OCI-M2 (cell line): ENCODE data around the gene FBXO10.
"Not testable (repeated sequence)": the region's sequence is repeated elsewhere in the genome, so short reads cannot be mapped to it uniquely, and the experiment has no call there.

Experiments used
- DNase-seq: peaks from one replicate; lab custom pipeline; 2025; ENCODE audit not compliant: unreplicated experiment; lab: John Stamatoyannopoulos, UW

FBXO10 gene

DNA sequence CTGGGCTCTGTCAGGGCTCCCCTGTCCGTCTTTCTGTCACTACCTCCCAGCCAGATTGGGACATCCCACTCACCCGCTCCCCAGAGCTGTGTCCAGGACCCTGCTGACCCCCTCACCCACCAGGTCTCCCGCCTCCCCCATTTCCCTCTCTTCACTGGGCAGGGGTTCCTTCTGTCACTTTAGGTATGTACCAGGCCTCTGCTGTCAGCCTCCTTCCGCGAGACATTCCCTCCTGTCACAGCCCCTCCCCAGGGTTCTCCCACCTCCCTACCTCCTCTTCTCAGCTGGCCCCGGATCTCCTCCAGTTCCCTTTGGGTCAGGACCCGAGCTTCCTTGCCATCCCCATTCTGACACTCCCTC, 89.9 kb downstream of the FBXO10 start:
- no peak for DNase-seq

DNA sequence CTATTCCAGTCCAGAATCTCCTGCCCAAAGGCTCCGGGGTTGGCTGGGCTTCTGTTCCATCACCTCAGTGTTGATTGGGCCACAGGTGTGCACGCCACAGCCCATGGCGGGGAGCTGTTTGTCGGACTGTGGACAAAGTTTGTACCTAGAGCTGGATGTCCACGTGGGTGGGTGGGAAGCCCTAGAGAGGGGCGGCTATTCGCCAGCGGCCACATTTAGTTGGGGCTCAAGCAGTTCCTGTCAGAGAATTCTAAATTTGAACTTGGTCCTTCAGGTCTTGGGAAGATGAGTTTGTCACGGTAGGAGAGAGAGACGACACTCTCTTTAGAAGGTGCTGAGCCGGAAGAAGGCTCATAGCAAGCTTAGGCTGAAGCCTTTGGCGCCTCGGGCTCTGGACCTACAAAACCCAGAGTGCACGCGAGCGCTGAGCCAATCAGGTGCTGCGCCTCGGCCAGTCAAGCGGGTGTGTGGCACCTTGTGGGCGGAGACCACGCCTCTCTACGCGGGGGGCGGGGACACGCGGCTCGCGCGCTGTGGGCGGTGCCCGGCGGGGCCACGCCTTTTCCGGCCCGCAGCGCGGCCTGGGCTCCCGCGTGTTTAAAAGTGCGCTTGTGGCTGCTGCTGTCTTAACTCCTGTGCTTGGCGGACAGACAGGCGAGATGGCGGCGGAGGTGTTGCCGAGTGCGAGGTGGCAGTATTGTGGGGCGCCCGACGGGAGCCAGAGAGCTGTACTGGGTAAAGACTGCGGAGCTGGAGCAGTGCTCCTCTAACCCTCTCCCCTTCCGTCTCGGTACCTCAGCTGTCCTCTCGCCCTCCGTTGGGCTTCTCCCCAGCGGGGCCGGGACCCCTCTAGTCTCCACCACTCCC, 90.6 kb downstream of the FBXO10 start, which contains the start of gene POLR1E:
Gene POLR1E (plus strand): TSS at position 560 of the 867 bp plus-strand sequence. CDS start 100 bp downstream, at position 660.
- peak; percentile 51 for DNase-seq

DNA sequence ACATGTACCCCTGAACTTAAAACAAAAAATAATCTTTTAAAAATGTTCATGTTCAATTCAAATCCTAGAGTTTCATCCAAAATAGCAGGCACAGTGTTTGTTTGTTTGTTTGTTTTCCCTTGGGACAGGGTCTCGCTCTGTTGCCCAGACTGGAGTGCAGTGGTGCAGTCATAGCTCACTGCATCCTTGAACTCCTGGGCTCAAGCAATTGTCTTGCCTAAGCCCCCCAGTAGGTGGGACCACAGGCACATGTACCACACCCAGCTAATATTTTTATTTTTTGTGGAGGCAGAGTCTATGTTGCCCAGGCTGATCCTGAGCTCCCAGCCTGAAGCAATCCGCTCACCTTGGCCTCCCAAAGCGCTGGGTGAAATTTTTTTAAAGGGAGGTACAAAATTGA, 95.4 kb downstream of the FBXO10 start:
- no peak for DNase-seq

DNA sequence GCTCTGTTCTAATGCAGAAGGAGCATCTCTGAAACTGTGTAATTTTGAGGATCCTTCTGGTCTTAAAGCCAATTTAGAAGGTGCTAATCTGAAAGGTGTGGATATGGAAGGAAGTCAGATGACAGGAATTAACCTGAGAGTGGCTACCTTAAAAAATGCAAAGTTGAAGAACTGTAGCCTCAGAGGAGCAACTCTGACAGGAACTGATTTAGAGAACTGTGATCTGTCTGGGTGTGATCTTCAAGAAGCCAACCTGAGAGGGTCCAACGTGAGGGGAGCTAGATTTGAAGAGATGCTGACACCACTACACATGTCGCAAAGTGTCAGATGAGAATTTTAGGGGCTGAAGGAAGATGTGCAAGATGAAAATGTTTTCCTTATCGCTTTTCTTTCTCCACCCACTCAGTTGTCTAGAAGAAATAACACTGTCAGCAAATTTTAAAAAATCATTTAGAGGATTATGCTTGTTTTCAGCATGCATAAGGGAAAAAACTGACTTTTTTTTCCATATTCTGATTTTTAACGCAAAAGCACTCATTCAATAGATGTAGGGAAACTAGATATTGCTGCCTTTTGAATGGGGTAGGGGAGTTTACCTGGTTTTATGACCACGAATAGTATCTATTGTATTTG, 98.1 kb downstream of the FBXO10 start:
- DNase-seq: not testable (repeated sequence)

- DNase-seq: not testable (repeated sequence)
These were observed 98.7 kb downstream of the FBXO10 start for GRCh38 chr9:37477443-37477842.

- DNase-seq: no peak
These were observed 99.2 kb downstream of the FBXO10 start for GRCh38 chr9:37476930-37477329.

DNA sequence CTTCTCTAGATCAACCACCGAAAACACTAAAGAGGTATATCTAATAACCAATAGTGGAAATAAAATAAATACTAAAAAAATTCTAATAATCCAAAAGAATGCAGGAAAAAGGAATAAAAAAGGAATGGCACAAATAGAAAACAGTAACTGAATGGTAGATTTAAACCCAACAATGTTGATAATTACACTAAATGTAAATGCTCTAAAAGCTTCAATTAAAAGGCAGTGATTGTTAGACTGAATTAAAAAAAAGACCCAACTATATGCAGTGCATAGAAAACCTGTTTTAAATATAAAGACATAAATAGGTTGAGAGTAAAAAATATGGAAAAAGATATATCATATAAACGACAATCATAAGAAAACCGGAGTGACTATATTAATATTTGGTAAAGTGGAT, 101.7 kb downstream of the FBXO10 start:
- no peak for DNase-seq

DNA sequence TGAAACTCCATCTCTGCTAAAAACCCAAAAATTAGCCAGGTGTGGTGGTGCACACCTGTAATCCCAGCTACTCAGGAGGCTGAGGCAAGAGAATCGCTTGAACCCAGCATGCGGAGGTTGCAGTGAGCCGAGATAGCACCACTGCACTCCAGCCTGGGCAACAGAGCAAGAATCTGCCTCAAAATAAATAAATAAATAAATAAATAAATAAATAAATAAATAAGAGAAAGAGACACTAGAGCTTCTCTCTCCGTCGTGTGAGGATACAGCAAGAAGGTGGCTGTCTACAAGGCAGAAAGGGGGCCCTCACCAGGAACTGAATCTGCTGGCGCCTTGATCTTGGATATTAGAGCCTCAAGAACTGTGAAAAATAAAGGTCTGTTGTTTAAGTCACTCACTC, 102.2 kb downstream of the FBXO10 start:
- not testable (repeated sequence) for DNase-seq

- no peak for DNase-seq
These were observed 104.1 kb downstream of the FBXO10 start for GRCh38 chr9:37471942-37472684.

GRCh38 chr9:37468620-37469019, 107.6 kb downstream of the FBXO10 start:
- no peak for DNase-seq

DNA sequence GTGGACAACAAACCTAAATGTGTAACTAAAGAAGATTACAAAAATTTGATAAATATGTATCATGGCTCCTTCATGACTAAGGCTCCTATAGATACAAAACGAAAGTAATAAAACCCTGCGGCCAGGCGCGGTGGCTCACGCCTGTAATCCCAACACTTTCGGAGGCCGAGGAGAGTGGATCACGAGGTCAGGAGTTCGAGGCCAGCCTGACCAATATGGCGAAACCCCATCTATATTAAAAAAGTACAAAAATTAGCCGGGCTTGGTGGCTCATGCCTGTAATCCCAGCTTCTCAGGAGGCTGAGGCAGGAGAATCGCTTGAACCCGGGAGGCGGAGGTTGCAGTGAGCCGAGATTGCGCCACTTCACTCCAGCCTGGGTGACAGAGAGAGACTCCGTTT, 108.7 kb downstream of the FBXO10 start:
- DNase-seq: not testable (repeated sequence)

GRCh38 chr9:37466037-37466709, 110.0 kb downstream of the FBXO10 start:
- DNase-seq: no peak

DNA sequence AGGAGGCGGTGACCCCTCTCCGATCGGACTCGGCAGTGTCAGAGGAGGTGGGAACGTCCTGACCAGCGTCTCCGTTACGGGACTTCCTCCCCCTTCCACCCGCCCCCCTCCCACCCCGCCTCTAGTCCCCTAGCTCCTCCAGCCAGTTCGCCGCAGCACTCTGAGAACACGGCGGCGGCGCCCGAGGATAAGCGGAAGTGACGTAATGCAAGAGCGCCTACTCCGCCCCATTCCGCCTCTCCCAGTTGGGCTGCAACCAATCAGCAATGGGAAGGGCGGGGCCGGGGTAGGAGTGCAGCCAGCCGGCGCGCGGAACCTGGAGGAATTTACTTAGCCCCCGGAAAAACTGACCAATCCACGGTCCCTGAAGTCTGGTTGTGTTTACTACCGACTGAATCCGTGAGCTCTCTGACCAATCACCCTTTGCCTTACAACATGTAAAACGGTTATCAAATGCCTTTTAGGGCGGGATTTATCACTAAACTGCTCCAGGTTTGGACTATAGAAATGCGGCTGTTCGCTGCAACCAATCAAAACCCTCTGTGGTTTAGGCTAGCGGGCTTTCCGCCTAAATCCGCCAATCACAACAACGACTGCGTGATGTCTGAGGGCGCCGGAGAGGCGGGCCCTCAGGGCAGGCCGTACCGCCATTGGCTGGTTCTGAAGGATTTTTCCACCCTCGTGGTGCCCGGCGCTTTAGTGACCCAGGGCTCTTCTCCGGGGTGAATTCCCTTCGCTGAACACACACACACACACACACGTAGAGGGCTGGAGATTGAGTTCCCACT, 110.7 kb downstream of the FBXO10 start, which contains the start of gene ZBTB5:
Gene ZBTB5 (minus strand): TSS at position 202 of the 788 bp plus-strand sequence. CDS start 22,899 bp downstream, outside the sequence.
- peak; percentile 91 for DNase-seq

DNA sequence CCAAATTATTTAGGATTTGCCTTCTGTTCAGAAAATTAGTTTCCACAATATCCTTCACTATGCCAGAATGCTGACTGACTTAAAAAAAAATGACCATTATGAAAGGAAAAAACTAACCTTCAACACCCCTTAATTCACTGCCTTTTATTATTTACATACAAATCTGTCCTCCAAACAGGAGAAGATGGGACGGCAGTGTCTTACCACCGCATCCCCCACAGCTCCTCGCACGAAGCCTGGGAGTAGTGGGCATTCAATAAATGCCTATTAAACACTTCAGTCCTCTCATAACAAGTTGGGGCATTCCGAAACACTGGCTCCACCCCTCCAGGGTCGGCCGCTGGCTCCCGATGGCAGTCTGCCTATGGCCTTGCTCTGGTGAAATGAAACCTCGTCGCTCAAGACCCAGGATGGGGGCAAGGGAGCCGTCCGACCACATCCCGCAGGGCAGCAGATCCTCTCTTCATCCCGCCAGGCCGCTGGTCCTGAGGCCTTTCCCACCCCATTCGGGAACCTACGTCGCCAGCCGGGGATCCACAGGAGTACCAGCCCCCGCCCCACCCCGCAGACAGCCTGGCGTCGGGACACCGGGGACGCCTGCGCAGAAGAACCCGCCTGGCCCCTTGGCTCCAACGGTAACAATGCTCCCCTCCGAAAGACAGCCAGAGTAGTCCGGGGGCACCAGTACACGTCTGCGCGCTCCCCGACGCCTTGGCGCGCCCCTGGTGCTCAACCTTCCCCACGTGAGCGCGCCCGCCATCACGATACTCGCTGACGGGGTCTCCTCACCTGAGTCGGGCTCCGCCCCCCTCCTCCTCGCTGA, 111.5 kb downstream of the FBXO10 start:
- DNase-seq: no peak

GRCh38 chr9:37464006-37464405, 112.2 kb downstream of the FBXO10 start:
- no peak for DNase-seq
